SU-DHL-6 (cell line): ENCODE measurements around the gene TNS1.

Experiments used
- H2AFZ ChIP-seq: fragments of 200-600 bp; sonication (generic); 2 replicates; pipeline ENCODE4 v1.6.1; 2014; ENCODE audit warnings: low read depth, mild to moderate bottlenecking, moderate library complexity, mixed read lengths, antibody characterized with exemption, low read length; ENCODE audit not compliant: severe bottlenecking
- H3F3A ChIP-seq: fragments of 200-600 bp; shearing (Covaris generic); 2 replicates; pipeline ENCODE4 v1.6.0; 2016; ENCODE audit warnings: antibody characterized with exemption, mild to moderate bottlenecking; ENCODE audit not compliant: insufficient read depth
- H3K27ac ChIP-seq: fragments of 200-600 bp; sonication (generic); 2 replicates; pipeline ENCODE4 v1.5.1; 2016; ENCODE audit warnings: low read depth, mild to moderate bottlenecking, low read length, moderate library complexity, mixed read lengths
- H3K27me3 ChIP-seq: fragments of 200-600 bp; sonication (generic), shearing (Covaris generic); 2 replicates; pipeline ENCODE4 v1.6.0; 2014; ENCODE audit warnings: mild to moderate bottlenecking, low read length
- H3K36me3 ChIP-seq: fragments of 200-600 bp; sonication (generic); 2 replicates; pipeline ENCODE4 v1.6.1; 2014; ENCODE audit warnings: mild to moderate bottlenecking, low read length, mixed read lengths
- H3K4me2 ChIP-seq: fragments of 300-600, 200-600 bp; shearing (Covaris generic), sonication (generic); 2 replicates; pipeline ENCODE4 v1.6.0; 2014; ENCODE audit warnings: low read length, low read depth, mild to moderate bottlenecking; ENCODE audit not compliant: poor library complexity, severe bottlenecking
- H3K4me3 ChIP-seq: fragments of 200-600 bp; sonication (generic); 2 replicates; pipeline ENCODE4 v1.5.1; 2014; ENCODE audit warnings: antibody characterized with exemption, low read length, mild to moderate bottlenecking, mixed read lengths; ENCODE audit not compliant: insufficient read depth, poor library complexity, severe bottlenecking
- H3K79me2 ChIP-seq: fragments of 200-600 bp; sonication (generic); 2 replicates; pipeline ENCODE4 v1.6.1; 2014; ENCODE audit warnings: mild to moderate bottlenecking, low read length, moderate library complexity; ENCODE audit not compliant: insufficient read depth
- H3K9ac ChIP-seq: fragments of 200-600 bp; sonication (generic); 2 replicates; pipeline ENCODE4 v1.7.0; 2014; ENCODE audit warnings: mild to moderate bottlenecking, low read length
- H3K9me2 ChIP-seq: fragments of 200-600 bp; sonication (generic); replicated peaks from 2 replicates; pipeline ENCODE4 v1.6.1; 2014; ENCODE audit warnings: low read length; ENCODE audit not compliant: insufficient read depth
- H3K9me3 ChIP-seq: fragments of 200-600 bp; sonication (generic); 2 replicates; pipeline ENCODE4 v1.6.1; 2014; ENCODE audit warnings: low read length, mixed read lengths; ENCODE audit not compliant: insufficient read depth
- H4K20me1 ChIP-seq: fragments of 200-600 bp; sonication (generic); 2 replicates; pipeline ENCODE4 v1.6.1; 2014; ENCODE audit warnings: low read depth, mild to moderate bottlenecking, antibody characterized with exemption, low read length, moderate library complexity, mixed read lengths
- EZH2phosphoT487 ChIP-seq: fragments of 200-600 bp; sonication (generic), shearing (Covaris generic); conservative IDR thresholded peaks from 2 replicates; pipeline ENCODE4 v1.6.1; 2018; ENCODE audit warnings: mild to moderate bottlenecking, antibody characterized with exemption, low read length, moderate library complexity, mixed read lengths
- TF ChIP-seq, protein P1 (sequence below): fragments of 200-600 bp; sonication (generic); IDR thresholded peaks from one replicate; pipeline ENCODE4 v1.5.1; 2017; ENCODE audit warnings: antibody characterized with exemption, mild to moderate bottlenecking, low read length, moderate library complexity; ENCODE audit not compliant: insufficient read depth, poor library complexity, severe bottlenecking

TNS1 gene

DNA sequence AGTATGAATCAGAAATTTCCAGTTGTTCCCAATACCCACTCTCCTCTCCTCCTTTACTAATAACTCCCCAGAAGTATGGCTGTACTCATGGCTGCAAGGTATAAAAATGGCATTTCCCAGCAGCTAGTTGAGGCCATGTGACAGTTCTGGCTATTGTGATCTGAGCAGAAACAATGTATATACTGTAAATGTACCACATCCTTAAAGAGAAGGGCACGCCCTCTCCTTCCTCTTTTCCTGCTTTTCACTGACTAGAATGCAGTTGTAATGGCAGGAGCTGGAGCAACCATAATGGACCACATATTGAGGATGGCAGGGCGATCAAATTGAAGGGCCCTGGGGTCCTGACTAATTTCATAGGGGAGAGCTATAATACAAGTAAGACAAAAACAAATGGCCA lies 211.2 kb downstream of the TNS1 start:
- Histone ChIP-seq H3K27me3 (no peaks in the 10 kb centered on the region), H3K4me2 (no peak overlapping the region), H2AFZ (no peak overlapping the region), H4K20me1 (no peaks in the 10 kb centered on the region), H3K4me3 (no peak overlapping the region), H3K79me2 (no peaks in the 10 kb centered on the region), H3K9me3 (no peaks in the 10 kb centered on the region), H3K36me3 (no peaks in the 10 kb centered on the region), H3F3A (no peaks in the 10 kb centered on the region), H3K9ac (no peak overlapping the region), H3K9me2 (no peaks in the 10 kb centered on the region), H3K27ac (no peak overlapping the region)
- TF ChIP-seq, protein P1, sequence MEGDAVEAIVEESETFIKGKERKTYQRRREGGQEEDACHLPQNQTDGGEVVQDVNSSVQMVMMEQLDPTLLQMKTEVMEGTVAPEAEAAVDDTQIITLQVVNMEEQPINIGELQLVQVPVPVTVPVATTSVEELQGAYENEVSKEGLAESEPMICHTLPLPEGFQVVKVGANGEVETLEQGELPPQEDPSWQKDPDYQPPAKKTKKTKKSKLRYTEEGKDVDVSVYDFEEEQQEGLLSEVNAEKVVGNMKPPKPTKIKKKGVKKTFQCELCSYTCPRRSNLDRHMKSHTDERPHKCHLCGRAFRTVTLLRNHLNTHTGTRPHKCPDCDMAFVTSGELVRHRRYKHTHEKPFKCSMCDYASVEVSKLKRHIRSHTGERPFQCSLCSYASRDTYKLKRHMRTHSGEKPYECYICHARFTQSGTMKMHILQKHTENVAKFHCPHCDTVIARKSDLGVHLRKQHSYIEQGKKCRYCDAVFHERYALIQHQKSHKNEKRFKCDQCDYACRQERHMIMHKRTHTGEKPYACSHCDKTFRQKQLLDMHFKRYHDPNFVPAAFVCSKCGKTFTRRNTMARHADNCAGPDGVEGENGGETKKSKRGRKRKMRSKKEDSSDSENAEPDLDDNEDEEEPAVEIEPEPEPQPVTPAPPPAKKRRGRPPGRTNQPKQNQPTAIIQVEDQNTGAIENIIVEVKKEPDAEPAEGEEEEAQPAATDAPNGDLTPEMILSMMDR: no peak
- no peak for TF ChIP-seq EZH2phosphoT487

DNA sequence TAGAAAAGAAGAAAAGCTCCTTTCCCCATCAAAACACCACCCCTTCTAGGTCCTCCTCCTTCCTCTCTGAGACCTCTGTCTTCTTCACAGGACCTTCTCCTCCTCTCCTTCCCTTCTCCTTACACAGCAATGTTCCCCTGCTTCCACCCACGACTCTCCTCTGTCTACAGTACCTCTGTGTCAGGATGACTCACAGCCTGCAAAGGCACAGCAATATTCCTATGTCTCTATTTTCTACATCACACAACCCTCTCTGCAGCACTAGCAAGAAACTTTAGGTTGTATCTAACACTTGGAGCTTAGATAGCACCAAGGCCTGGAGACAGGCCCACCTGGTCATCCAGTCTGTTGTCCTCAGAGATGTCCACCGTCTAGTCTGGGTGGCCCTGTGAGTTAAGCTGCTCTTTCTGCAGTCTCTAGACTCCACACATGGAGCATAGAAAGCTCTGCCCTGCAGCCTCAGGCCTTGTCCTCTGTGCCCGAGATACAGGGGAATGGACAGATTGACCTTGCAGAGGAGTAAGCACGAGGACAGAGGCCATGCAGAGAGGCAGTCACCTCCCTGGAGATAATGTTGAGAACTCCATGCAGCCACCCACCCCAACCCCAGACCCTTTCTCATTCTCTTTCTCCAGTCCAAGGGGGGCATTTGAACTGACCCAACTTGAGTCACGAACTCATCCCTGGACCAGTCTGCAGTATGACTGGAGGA lies 212.0 kb downstream of the TNS1 start:
- Histone ChIP-seq H3K79me2 (no peaks in the 10 kb centered on the region), H3K27ac (no peak overlapping the region), H3K9me2 (no peaks in the 10 kb centered on the region), H3K4me2 (peak overlapping the region; percentile 53), H3K9ac (no peak overlapping the region), H4K20me1 (no peaks in the 10 kb centered on the region), H3F3A (no peaks in the 10 kb centered on the region), H3K36me3 (no peaks in the 10 kb centered on the region), H3K9me3 (no peaks in the 10 kb centered on the region), H2AFZ (peak overlapping the region; percentile 82), H3K4me3 (no peak overlapping the region), H3K27me3 (no peaks in the 10 kb centered on the region)
- TF ChIP-seq, protein P1: no peak
- TF ChIP-seq EZH2phosphoT487: no peak

DNA sequence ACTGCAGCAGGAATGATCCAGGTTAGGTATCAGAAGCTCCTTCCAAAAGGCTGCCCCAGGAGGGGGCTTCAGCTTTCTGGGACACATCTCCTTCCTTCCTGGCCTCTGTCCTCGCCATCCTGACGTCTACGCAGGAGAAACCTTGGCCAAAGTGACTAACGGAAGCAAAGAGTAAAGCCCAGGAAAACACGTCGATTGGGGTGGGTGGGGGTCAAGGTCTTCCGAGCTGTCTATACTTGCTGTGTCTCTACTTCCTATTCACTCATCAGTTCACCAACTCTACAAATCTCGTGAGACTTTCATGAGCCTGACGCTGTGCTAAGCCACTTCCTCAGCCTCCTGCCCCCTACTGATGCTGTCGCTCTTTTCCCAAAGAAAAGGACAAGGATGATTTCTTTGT lies 212.6 kb downstream of the TNS1 start:
- peak overlapping the region; percentile 49 for H3K9ac ChIP-seq
- H3K36me3 ChIP-seq: no peaks in the 10 kb centered on the region
- no peaks in the 10 kb centered on the region for H3K27me3 ChIP-seq
- H3K4me2 ChIP-seq: peak overlapping the region; percentile 53
- peak overlapping the region; percentile 82 for H2AFZ ChIP-seq
- no peak overlapping the region for H3K27ac ChIP-seq
- H3K79me2 ChIP-seq: no peaks in the 10 kb centered on the region
- H3K9me2 ChIP-seq: no peaks in the 10 kb centered on the region
- H4K20me1 ChIP-seq: no peaks in the 10 kb centered on the region
- no peaks in the 10 kb centered on the region for H3F3A ChIP-seq
- H3K4me3 ChIP-seq: peak overlapping the region; percentile 38
- H3K9me3 ChIP-seq: no peaks in the 10 kb centered on the region
- TF ChIP-seq, protein P1: no peak
- no peak for TF ChIP-seq EZH2phosphoT487
